Prostate gland (tissue), 2 donors: ENCODE results near the gene DUS2. TPM values are rescaled to one million over a fixed set of nuclear protein-coding genes. Genes with fewer than 3 reads are reported as not detected.

ENCODE experiments used
- DNase-seq: peaks from one replicate; pipeline ENCODE4 v3.0.0-alpha.2; 2019; ENCODE audit warnings: low spot score
- H3K27ac ChIP-seq, 2 donors: fragments of 200-600 bp; sonication (generic); 2 replicates each; pipeline ENCODE4 v1.5.1; 2017 to 2019
- H3K27me3 ChIP-seq: fragments of 200-600 bp; sonication (generic); replicated peaks from 2 replicates; pipeline ENCODE4 v1.5.1; 2019; ENCODE audit not compliant: insufficient read depth
- H3K36me3 ChIP-seq, 2 donors: fragments of 200-600 bp; sonication (generic); 1 replicate in 1 of 2; 2 replicates in 1 of 2; pipeline versions ENCODE4 v1.5.1 to v1.8.1; 2017 to 2019
- H3K4me1 ChIP-seq: fragments of 200-600 bp; sonication (generic); replicated peaks from 2 replicates; pipeline ENCODE4 v1.5.1; 2019
- H3K4me3 ChIP-seq, 2 donors: fragments of 200-600 bp; sonication (generic); 2 replicates each; pipeline ENCODE4 v1.5.1; 2017 to 2019
- H3K9me3 ChIP-seq: fragments of 200-600 bp; sonication (generic); 2 replicates; pipeline ENCODE4 v1.5.1; 2017
- POLR2A ChIP-seq: fragments of 450-650 bp; IDR thresholded peaks from one replicate; pipeline ENCODE4 v1.6.1; 2016; ENCODE audit warnings: antibody characterized with exemption, mild to moderate bottlenecking
- POLR2AphosphoS5 ChIP-seq: sonication (generic); formaldehyde crosslinking; IDR thresholded peaks from one replicate; pipeline ENCODE4 v1.6.1; 2017; ENCODE audit warnings: antibody characterized with exemption
- WGBS: methylation state at CpG from one replicate; pipeline ENCODE4 v1.1.5; 2018; 5-methylcytosine and 5-hydroxymethylcytosine counted together
- intact Hi-C: fragments of 100-400 bp; cut with DNase I; formaldehyde crosslinking; loops from one replicate; pipeline ENCODE4 v1.14.2; 2022
- total RNA-seq, 2 donors: library from RNA; depleted of rRNA; stranded (reverse); fragments of >200 nt; gene quantifications; one replicate each; pipeline ENCODE4 v1.1.0, GENCODE V29; 2016
- TF ChIP-seq, protein P1 (sequence below), 4 experiments: fragments of 200-600 bp in 2 of 4; fragments of 450-650 bp in 2 of 4; sonication (generic) in 2 of 4; IDR thresholded peaks; 1 replicate in 3 of 4; 2 replicates in 1 of 4; pipeline ENCODE4 v1.5.1; 2016 to 2019; ENCODE audit warnings: antibody characterized with exemption in 4 of 4, mild to moderate bottlenecking in 2 of 4, moderate library complexity in 2 of 4

The DUS2 gene
- total RNA-seq, 2 donors from 2014 or later: 7.2 to 14.5 TPM

DNA sequence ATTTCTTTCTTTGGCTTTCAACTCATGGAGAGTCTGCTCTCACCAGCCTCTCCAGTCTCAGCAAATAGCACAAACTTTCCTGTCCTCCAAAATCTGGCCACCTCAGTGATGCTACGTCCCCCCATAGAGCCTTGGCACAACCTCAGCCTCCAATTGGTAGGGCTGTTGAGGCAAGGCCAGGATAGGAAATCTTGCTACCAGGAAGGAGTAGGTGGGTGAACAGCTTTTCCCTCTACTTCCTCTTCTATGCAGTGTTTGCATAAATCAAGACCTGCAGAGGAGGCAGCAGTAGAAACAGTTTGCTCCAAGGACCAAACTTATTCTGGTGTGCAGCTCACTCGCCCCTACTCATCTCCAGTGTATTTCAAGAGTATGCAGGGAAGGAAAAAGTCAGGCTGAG is 23.1 kb upstream of the DUS2 start:
- no peaks in the 10 kb centered on the region for H3K27me3 ChIP-seq
- no peaks in the 10 kb centered on the region for H3K4me1 ChIP-seq
- no peak overlapping the region for H3K4me3 ChIP-seq
- intact Hi-C loops: no loop called here
- no peak overlapping the region for H3K27ac ChIP-seq
- no peaks in the 10 kb centered on the region for H3K9me3 ChIP-seq
- H3K36me3 ChIP-seq: no peaks in the 10 kb centered on the region
- DNase-seq: no peak
- TF ChIP-seq POLR2AphosphoS5: no peak
- TF ChIP-seq POLR2A: no peak
- TF ChIP-seq, protein P1, sequence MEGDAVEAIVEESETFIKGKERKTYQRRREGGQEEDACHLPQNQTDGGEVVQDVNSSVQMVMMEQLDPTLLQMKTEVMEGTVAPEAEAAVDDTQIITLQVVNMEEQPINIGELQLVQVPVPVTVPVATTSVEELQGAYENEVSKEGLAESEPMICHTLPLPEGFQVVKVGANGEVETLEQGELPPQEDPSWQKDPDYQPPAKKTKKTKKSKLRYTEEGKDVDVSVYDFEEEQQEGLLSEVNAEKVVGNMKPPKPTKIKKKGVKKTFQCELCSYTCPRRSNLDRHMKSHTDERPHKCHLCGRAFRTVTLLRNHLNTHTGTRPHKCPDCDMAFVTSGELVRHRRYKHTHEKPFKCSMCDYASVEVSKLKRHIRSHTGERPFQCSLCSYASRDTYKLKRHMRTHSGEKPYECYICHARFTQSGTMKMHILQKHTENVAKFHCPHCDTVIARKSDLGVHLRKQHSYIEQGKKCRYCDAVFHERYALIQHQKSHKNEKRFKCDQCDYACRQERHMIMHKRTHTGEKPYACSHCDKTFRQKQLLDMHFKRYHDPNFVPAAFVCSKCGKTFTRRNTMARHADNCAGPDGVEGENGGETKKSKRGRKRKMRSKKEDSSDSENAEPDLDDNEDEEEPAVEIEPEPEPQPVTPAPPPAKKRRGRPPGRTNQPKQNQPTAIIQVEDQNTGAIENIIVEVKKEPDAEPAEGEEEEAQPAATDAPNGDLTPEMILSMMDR (IDR thresholded peaks at IDR 0.05): no peak
- 70% methylated on average over 2 of the region's 2 CpGs for WGBS

DNA sequence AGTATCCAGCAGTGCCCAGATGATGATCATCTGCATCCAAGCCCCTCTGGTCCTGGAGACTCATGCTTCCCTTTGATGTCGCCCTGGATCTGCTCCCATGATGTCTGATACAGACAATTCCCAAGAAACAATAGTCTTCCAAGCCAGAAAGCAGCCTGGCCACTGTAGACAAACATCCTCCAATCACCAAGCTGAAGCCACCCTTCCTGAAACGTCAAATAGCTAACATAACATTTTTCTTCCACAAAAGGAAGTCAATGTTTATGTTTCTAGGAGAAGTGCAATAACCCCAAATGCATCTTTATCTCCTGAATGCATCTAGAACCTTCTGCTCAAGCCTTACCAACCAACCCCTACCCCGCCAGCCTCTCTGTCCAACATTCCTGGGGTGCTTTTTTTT is 22.6 kb upstream of the DUS2 start:
- Histone ChIP-seq H3K27me3 (no peaks in the 10 kb centered on the region), H3K4me3 (no peak overlapping the region), H3K36me3 (no peaks in the 10 kb centered on the region), H3K4me1 (no peaks in the 10 kb centered on the region), H3K27ac (no peak overlapping the region), H3K9me3 (no peaks in the 10 kb centered on the region)
- intact Hi-C loops: no loop called here
- WGBS: 43% methylated on average over 3 of the region's 3 CpGs
- TF ChIP-seq, protein P1 (IDR thresholded peaks at IDR 0.05): no peak
- TF ChIP-seq POLR2A (no peak), POLR2AphosphoS5 (no peak)
- no peak for DNase-seq

DNA sequence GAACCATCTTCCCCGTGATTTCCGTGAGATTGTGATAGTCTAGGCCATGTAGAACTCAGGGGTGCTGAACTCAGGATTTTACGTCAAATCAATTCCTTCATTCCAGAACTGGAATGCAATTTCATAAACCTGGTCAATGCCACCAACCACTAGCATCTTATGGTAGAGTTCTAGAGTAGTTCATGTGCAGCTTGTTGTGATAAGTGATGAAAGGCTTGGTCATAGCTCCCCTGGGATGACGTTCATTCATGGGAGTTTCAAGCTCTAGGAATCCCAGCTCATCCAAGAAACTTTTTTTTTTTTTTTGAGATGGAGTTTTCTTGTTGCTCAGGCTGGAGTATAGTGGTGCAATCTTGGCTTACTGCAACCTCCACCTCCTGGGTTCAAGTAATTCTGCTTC is 20.1 kb upstream of the DUS2 start:
- H3K9me3 ChIP-seq: no peaks in the 10 kb centered on the region
- no peaks in the 10 kb centered on the region for H3K36me3 ChIP-seq
- H3K4me3 ChIP-seq: no peak overlapping the region
- 79% methylated on average over 4 of the region's 4 CpGs for WGBS
- intact Hi-C loops: no loop called here
- no peaks in the 10 kb centered on the region for H3K4me1 ChIP-seq
- no peaks in the 10 kb centered on the region for H3K27me3 ChIP-seq
- no peak for TF ChIP-seq POLR2AphosphoS5
- TF ChIP-seq, protein P1 (IDR thresholded peaks at IDR 0.05): no peak
- no peak for TF ChIP-seq POLR2A
- DNase-seq: no peak
- H3K27ac ChIP-seq: no peak overlapping the region

DNA sequence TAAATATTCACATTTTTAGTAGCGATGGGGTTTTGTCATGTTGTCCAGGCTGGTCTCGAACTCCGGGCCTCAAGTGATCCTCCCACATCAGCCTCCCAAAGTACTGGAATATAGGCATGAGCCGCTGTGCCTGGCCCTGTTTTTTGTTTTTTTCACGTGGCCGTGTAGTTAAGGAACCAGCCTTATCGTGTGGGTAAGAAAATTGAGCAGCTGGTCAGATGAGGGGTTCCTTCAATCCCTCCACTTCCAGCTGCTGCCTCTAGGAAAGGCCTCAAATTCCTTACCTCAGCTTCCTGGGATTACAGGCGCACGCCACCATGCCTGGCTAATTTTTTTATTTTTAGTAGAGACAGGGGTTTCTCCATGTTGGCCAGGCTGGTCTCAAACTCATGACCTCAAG is 17.9 kb upstream of the DUS2 start:
- Histone ChIP-seq H3K4me1 (no peaks in the 10 kb centered on the region), H3K27ac (peak overlapping the region in 1 of 2 donors; percentile 3), H3K4me3 (no peak overlapping the region), H3K27me3 (no peaks in the 10 kb centered on the region), H3K9me3 (no peaks in the 10 kb centered on the region), H3K36me3 (no peaks in the 10 kb centered on the region)
- intact Hi-C loops: no loop called here
- TF ChIP-seq POLR2A (no peak), POLR2AphosphoS5 (no peak)
- TF ChIP-seq, protein P1 (IDR thresholded peaks at IDR 0.05): no peak
- 90% methylated on average over 9 of the region's 9 CpGs for WGBS
- no peak for DNase-seq

DNA sequence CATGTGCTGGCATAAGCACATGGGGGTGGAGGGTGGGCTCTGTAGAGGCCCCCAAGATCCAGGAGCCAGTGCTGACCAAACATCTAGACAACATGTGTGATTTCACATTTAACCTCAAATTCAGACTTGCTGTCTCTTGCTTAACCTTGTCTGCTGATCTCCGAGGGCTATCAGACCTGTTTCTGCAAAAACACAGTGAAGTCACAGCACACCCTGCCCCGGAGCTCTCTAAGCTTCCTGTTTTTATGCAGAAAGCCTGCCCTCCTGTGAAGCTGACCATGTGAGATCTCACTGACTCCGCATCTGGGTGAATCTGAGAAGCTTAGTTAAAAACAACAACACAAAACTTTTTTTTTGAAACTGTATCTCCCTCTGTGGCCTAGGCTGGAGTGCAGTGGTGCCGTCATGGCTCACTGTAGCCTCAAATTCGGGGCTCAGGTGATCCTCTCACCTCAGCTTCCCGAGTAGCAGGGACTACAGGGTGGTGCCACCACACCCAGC is 17.2 kb upstream of the DUS2 start:
- Histone ChIP-seq H3K27me3 (no peaks in the 10 kb centered on the region), H3K27ac (peak overlapping the region in 1 of 2 donors; percentile 3), H3K9me3 (no peaks in the 10 kb centered on the region), H3K36me3 (no peaks in the 10 kb centered on the region), H3K4me1 (no peaks in the 10 kb centered on the region), H3K4me3 (no peak overlapping the region)
- DNase-seq: no peak
- TF ChIP-seq, protein P1 (IDR thresholded peaks at IDR 0.05): no peak
- TF ChIP-seq POLR2AphosphoS5 (no peak), POLR2A (no peak)
- intact Hi-C loops: no loop called here
- 47% methylated on average over 6 of the region's 6 CpGs for WGBS
